ENCODE results near the gene SEMA3G.

SEMA3G gene

GRCh38 chr3:52438579-52439425 is 6.1 kb downstream of the SEMA3G start:
- no peak for DNase-seq

- no peak for DNase-seq
These were observed 6.9 kb downstream of the SEMA3G start for GRCh38 chr3:52438104-52438376.

- DNase-seq: no peak
These were observed 7.4 kb downstream of the SEMA3G start for GRCh38 chr3:52437326-52438103.

GRCh38 chr3:52436500-52437149 is 8.3 kb downstream of the SEMA3G start:
- no peak for DNase-seq

GRCh38 chr3:52435246-52436101 is 9.4 kb downstream of the SEMA3G start:
- no peak for DNase-seq

- no peak for DNase-seq
These were observed 10.3 kb downstream of the SEMA3G start for GRCh38 chr3:52434491-52435115.

- no peak for DNase-seq
These were observed 10.9 kb downstream of the SEMA3G start for GRCh38 chr3:52433996-52434479.

GRCh38 chr3:52433328-52433995 is 11.4 kb downstream of the SEMA3G start:
- DNase-seq: no peak

- DNase-seq: no peak
These were observed 12.2 kb downstream of the SEMA3G start for GRCh38 chr3:52432691-52433141.

- DNase-seq: no peak
These were observed 12.7 kb downstream of the SEMA3G start for GRCh38 chr3:52432225-52432624.

GRCh38 chr3:52431459-52432223 is 13.3 kb downstream of the SEMA3G start:
- no peak for DNase-seq

- no peak for DNase-seq
These were observed 14.5 kb downstream of the SEMA3G start for GRCh38 chr3:52430416-52430810.

GRCh38 chr3:52429779-52430415 is 15.0 kb downstream of the SEMA3G start:
- DNase-seq: no peak

- DNase-seq: no peak
These were observed 15.9 kb downstream of the SEMA3G start for GRCh38 chr3:52429031-52429430.

GRCh38 chr3:52428151-52429005 is 16.5 kb downstream of the SEMA3G start:
- DNase-seq: peak in 4 of 6 experiments; percentile 8 to 39 (median 17)

GRCh38 chr3:52423173-52423572 is 21.7 kb downstream of the SEMA3G start:
- no peak for DNase-seq

GRCh38 chr3:52422669-52423068 is 22.2 kb downstream of the SEMA3G start:
- DNase-seq: no peak

GRCh38 chr3:52420388-52420787 is 24.5 kb downstream of the SEMA3G start:
- DNase-seq: no peak

GRCh38 chr3:52415800-52416199 is 29.1 kb downstream of the SEMA3G start:
- DNase-seq: no peak

Data from stimulated activated naive CD4-positive, alpha-beta T cell (primary cell).